K562 (cell line): ENCODE results near the gene QPRT.

ENCODE experiments used
- BMI1 ChIP-seq: fragments of 150-350 bp; IDR thresholded peaks from 2 replicates; pipeline ENCODE4 v1.6.1; 2014; ENCODE audit warnings: low read length
- ESRRA ChIP-seq: fragments of 450-650 bp; IDR thresholded peaks from 2 replicates; pipeline ENCODE4 v1.6.1; 2014; ENCODE audit warnings: low read depth, mild to moderate bottlenecking, moderate library complexity, borderline replicate concordance
- JUND ChIP-seq, 2 experiments: IDR thresholded peaks; 2 replicates in 1 of 2; 3 replicates in 1 of 2; pipeline ENCODE4 v1.6.1; 2011; ENCODE audit warnings: borderline replicate concordance in 2 of 2, low read depth in 2 of 2, low read length in 2 of 2, improper control_type of control experiment in 1 of 2, missing biosample characterization in 1 of 2, missing genetic modification characterization in 1 of 2, missing genetic modification reagents in 1 of 2
- MAFG ChIP-seq: fragments of 450-650 bp; conservative IDR thresholded peaks from 2 replicates; pipeline ENCODE4 v1.6.1; 2016; ENCODE audit warnings: missing genetic modification characterization, missing compliant biosample characterization
- POLR2A ChIP-seq: fragments of 450-650 bp; conservative IDR thresholded peaks from 2 replicates; pipeline ENCODE4 v1.6.1; 2016
- POLR2AphosphoS5 ChIP-seq: IDR thresholded peaks from 2 replicates; pipeline ENCODE4 v1.6.1; 2011; ENCODE audit warnings: mild to moderate bottlenecking, low read depth, low read length, moderate library complexity; ENCODE audit not compliant: control insufficient read depth, insufficient read depth
- PURB ChIP-seq: sonication (generic); formaldehyde crosslinking; IDR thresholded peaks from 2 replicates; pipeline ENCODE4 v1.9.0; 2021; ENCODE audit warnings: low read depth, mild to moderate bottlenecking, missing genetic modification reagents
- RFX7 ChIP-seq: fragments of 250-450 bp; sonication (Bioruptor Pico); IDR thresholded peaks from 2 replicates; pipeline ENCODE4 v1.5.1; 2021; ENCODE audit warnings: mild to moderate bottlenecking
- TF ChIP-seq, protein P1 (sequence below), 3 experiments: IDR thresholded peaks in 2 of 3; conservative IDR thresholded peaks in 1 of 3; 2 replicates each; pipeline ENCODE4 v1.5.1; 2011 to 2012; ENCODE audit warnings: low read length in 3 of 3, mild to moderate bottlenecking in 3 of 3, control low read depth in 2 of 3, improper control_type of control experiment in 1 of 3, inconsistent platforms in 1 of 3, low read depth in 1 of 3, mixed read lengths in 1 of 3, moderate library complexity in 1 of 3; ENCODE audit not compliant: insufficient read depth in 2 of 3
- TF ChIP-seq, protein P2 (sequence below): sonication (generic); formaldehyde crosslinking; IDR thresholded peaks from 2 replicates; pipeline ENCODE4 v1.8.1; 2022; ENCODE audit warnings: missing genetic modification reagents
- TF ChIP-seq, protein P3 (sequence below): sonication (generic); formaldehyde crosslinking; IDR thresholded peaks from 2 replicates; pipeline ENCODE4 v1.8.1; 2022; ENCODE audit warnings: missing genetic modification reagents

DNA sequence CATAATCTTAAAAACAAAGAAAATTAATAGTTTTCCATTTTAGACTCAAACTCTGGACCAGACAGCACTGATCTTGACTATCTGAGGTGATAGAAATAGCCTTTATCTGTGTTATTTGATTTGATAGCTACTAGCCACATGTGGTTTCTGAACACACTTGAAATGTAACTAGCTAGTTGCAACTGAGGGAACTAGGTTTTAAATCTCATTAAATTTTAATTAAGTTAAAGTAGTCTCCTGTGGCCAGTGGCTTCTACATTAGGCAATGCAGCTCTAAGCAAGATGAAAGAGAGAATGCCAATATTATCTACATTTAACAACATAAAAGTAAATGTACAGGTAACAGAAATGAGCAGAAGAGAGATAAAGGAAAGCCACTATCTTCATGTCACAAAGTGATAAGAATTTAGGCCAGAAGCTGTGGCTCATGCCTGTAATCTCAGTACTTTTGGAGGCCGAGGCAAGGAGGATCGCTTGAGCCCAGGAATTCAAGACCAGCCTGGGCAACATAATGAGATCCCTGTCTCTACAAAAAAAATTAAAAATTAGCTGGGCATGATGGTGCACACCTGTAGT, 27.1 kb upstream of the QPRT start:
- no peak for TF ChIP-seq BMI1
- TF ChIP-seq JUND (IDR thresholded peaks at IDR 0.05; ENCODE audit: borderline replicate concordance, low read depth, low read length): no peak
- no peak for TF ChIP-seq JUND (tag; IDR thresholded peaks at IDR 0.05; ENCODE audit: borderline replicate concordance, low read depth, low read length)
- no peak for TF ChIP-seq MAFG (tag)
- no peak for TF ChIP-seq POLR2A
- TF ChIP-seq, protein P1, sequence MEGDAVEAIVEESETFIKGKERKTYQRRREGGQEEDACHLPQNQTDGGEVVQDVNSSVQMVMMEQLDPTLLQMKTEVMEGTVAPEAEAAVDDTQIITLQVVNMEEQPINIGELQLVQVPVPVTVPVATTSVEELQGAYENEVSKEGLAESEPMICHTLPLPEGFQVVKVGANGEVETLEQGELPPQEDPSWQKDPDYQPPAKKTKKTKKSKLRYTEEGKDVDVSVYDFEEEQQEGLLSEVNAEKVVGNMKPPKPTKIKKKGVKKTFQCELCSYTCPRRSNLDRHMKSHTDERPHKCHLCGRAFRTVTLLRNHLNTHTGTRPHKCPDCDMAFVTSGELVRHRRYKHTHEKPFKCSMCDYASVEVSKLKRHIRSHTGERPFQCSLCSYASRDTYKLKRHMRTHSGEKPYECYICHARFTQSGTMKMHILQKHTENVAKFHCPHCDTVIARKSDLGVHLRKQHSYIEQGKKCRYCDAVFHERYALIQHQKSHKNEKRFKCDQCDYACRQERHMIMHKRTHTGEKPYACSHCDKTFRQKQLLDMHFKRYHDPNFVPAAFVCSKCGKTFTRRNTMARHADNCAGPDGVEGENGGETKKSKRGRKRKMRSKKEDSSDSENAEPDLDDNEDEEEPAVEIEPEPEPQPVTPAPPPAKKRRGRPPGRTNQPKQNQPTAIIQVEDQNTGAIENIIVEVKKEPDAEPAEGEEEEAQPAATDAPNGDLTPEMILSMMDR (IDR thresholded peaks at IDR 0.05 in 2 of 3, conservative IDR thresholded peaks at IDR 0.05 in 1 of 3; ENCODE audit: insufficient read depth in 2 of 3, low read depth in 1 of 3, low read length in 3 of 3): no peak
- no peak for TF ChIP-seq PURB (CRISPR knock-in tag)
- TF ChIP-seq, protein P2, sequence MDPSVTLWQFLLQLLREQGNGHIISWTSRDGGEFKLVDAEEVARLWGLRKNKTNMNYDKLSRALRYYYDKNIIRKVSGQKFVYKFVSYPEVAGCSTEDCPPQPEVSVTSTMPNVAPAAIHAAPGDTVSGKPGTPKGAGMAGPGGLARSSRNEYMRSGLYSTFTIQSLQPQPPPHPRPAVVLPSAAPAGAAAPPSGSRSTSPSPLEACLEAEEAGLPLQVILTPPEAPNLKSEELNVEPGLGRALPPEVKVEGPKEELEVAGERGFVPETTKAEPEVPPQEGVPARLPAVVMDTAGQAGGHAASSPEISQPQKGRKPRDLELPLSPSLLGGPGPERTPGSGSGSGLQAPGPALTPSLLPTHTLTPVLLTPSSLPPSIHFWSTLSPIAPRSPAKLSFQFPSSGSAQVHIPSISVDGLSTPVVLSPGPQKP (CRISPR knock-in tag): no peak
- TF ChIP-seq ESRRA: no peak
- TF ChIP-seq, protein P3, sequence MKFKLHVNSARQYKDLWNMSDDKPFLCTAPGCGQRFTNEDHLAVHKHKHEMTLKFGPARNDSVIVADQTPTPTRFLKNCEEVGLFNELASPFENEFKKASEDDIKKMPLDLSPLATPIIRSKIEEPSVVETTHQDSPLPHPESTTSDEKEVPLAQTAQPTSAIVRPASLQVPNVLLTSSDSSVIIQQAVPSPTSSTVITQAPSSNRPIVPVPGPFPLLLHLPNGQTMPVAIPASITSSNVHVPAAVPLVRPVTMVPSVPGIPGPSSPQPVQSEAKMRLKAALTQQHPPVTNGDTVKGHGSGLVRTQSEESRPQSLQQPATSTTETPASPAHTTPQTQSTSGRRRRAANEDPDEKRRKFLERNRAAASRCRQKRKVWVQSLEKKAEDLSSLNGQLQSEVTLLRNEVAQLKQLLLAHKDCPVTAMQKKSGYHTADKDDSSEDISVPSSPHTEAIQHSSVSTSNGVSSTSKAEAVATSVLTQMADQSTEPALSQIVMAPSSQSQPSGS (CRISPR knock-in tag): no peak
- no peak for TF ChIP-seq RFX7 (CRISPR knock-in tag)
- TF ChIP-seq POLR2AphosphoS5: no peak
